T-helper 1 cell treated with Interleukin-12 subunit alpha and Interleukin-12 subunit beta and Interleukin-4 antibody, amounts not matched to agents 30 μg/mL and 1 μg/mL, for 36 hours (primary cell): Measurements from ENCODE around the gene BEND7.

Experiments
- H3K27ac Mint-ChIP-seq: one replicate; pipeline ENCODE4 v1.8.0; 2021; ENCODE audit warnings: mild to moderate bottlenecking, mixed read lengths
- H3K27me3 Mint-ChIP-seq: one replicate; pipeline ENCODE4 v1.8.0; 2021; ENCODE audit warnings: low read depth, mixed read lengths
- H3K36me3 Mint-ChIP-seq: one replicate; pipeline ENCODE4 v1.8.0; 2021; ENCODE audit warnings: low read depth, mixed read lengths
- H3K4me1 Mint-ChIP-seq: one replicate; pipeline ENCODE4 v1.8.0; 2021; ENCODE audit warnings: low read depth, mixed read lengths
- H3K4me3 Mint-ChIP-seq: one replicate; pipeline ENCODE4 v1.8.0; 2021; ENCODE audit warnings: mild to moderate bottlenecking, moderate library complexity, mixed read lengths
- H3K9me3 Mint-ChIP-seq: one replicate; pipeline ENCODE4 v1.8.0; 2021; ENCODE audit warnings: mixed read lengths

The BEND7 gene

DNA sequence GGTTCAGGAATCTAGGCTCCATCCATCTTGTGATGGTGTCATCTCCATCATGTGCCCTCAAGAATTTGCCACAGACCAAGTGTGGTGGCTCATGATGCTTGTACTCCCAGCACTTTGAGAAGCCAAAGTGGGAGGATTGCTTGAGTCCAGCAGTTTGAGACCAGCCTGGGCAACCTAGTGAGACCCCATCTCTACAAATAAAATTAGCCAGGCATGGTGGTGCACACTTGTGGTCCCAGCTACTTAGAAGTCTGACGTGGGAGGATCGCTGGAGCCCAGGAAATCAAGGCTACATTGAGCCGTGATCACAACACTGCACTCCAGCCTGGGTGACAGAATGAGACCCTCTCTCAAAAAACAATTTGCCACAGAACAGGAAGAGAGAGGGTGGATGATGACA is 127.7 kb downstream of the BEND7 start:
- Mint-ChIP-seq H3K4me3 (no peak overlapping the region), H3K36me3 (no peaks in the 10 kb centered on the region), H3K27ac (no peak overlapping the region), H3K27me3 (peaks cover 4% of the 10 kb centered on the region), H3K9me3 (peaks cover 3% of the 10 kb centered on the region), H3K4me1 (no peaks in the 10 kb centered on the region)

GRCh38 chr10:13400196-13400965 is 128.4 kb downstream of the BEND7 start:
- Mint-ChIP-seq H3K4me3 (no peak overlapping the region), H3K4me1 (no peaks in the 10 kb centered on the region), H3K9me3 (peaks cover 3% of the 10 kb centered on the region), H3K36me3 (no peaks in the 10 kb centered on the region), H3K27ac (no peak overlapping the region), H3K27me3 (peaks cover 4% of the 10 kb centered on the region)

DNA sequence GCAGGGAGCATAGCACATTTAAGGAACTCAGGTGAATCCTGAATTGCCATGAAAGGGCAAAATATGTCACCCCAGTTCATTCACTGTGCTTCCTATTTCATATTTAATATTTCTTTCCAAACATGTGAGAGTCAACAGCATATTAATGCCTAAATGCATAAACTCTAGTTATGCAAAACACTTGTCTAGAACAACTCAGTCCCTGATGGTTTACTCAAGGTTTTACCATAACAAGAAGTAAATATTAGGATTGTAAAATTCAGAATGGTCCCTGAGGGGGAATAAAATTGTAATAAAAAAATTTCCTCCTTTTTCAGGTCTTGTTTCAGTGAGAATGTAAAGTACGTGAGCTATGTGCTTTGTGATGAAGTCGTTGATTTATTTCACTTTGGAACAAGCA is 129.1 kb downstream of the BEND7 start:
- Mint-ChIP-seq H3K36me3 (no peaks in the 10 kb centered on the region), H3K27me3 (peaks cover 4% of the 10 kb centered on the region)

DNA sequence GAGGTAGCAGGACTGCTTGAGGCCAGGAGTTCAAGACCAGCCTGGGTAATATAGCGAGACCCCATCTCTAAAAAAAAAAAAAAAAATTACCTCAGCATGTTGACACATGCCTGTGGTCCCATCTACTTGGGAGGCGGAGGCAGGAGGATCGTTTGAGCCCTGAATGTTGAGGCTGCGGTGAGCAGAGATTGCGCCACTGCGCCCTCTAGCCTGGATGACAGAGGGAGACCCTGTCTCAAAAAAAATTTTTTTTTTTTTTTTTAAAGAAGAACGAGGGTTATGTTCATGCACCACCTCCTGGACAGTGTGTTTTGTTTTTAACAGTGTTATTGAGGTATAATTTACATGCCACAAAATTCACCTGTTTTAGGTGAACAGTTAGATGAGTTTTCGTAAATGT is 129.6 kb downstream of the BEND7 start:
- Mint-ChIP-seq H3K27ac (no peak overlapping the region), H3K36me3 (no peaks in the 10 kb centered on the region), H3K27me3 (peaks cover 3% of the 10 kb centered on the region), H3K4me3 (no peak overlapping the region), H3K9me3 (peaks cover 3% of the 10 kb centered on the region), H3K4me1 (no peaks in the 10 kb centered on the region)

More for the DNA sequence above, 129.1 kb downstream of the BEND7 start:
- H3K9me3 Mint-ChIP-seq = peaks cover 3% of the 10 kb centered on the region
- no peak overlapping the region for H3K4me3 Mint-ChIP-seq
- H3K27ac Mint-ChIP-seq = no peak overlapping the region
- H3K4me1 Mint-ChIP-seq = no peaks in the 10 kb centered on the region

DNA sequence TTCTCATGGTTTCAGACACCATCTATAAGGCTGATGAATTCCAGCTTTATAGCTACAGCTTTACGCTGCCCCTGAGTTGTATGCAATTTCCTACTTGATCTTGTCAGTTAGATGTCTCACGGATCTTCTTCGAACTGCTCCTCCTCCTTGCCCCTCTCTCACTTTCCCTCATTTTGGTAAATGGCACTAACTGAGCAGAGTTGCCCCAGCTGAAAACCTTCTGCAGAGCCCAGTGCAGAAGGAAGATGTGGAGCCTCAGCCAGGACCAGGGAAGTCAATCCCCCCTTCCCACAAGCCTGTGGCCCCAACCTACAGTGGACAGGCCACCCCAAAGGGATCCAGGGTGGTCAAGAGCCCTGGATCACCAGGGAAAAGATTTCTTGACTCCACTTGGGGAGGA is 131.8 kb downstream of the BEND7 start:
- H3K27ac Mint-ChIP-seq = no peak overlapping the region
- no peaks in the 10 kb centered on the region for H3K27me3 Mint-ChIP-seq
- peaks cover 3% of the 10 kb centered on the region for H3K9me3 Mint-ChIP-seq
- no peaks in the 10 kb centered on the region for H3K36me3 Mint-ChIP-seq
- H3K4me3 Mint-ChIP-seq = no peak overlapping the region
- no peaks in the 10 kb centered on the region for H3K4me1 Mint-ChIP-seq

- H3K9me3 Mint-ChIP-seq = peaks cover 3% of the 10 kb centered on the region
- no peaks in the 10 kb centered on the region for H3K4me1 Mint-ChIP-seq
- H3K27me3 Mint-ChIP-seq = no peaks in the 10 kb centered on the region
- no peaks in the 10 kb centered on the region for H3K36me3 Mint-ChIP-seq
- no peak overlapping the region for H3K27ac Mint-ChIP-seq
- no peak overlapping the region for H3K4me3 Mint-ChIP-seq
These were observed 132.4 kb downstream of the BEND7 start for GRCh38 chr10:13396369-13396768.

- H3K27me3 Mint-ChIP-seq = no peaks in the 10 kb centered on the region
- no peaks in the 10 kb centered on the region for H3K36me3 Mint-ChIP-seq
- H3K4me3 Mint-ChIP-seq = no peak overlapping the region
- H3K9me3 Mint-ChIP-seq = peaks cover 3% of the 10 kb centered on the region
- no peak overlapping the region for H3K27ac Mint-ChIP-seq
- H3K4me1 Mint-ChIP-seq = no peaks in the 10 kb centered on the region
These were observed 133.3 kb downstream of the BEND7 start for GRCh38 chr10:13395540-13395939.

- Mint-ChIP-seq H3K36me3 (no peaks in the 10 kb centered on the region), H3K4me1 (no peaks in the 10 kb centered on the region), H3K9me3 (no peaks in the 10 kb centered on the region), H3K27ac (no peak overlapping the region), H3K4me3 (no peak overlapping the region), H3K27me3 (no peaks in the 10 kb centered on the region)
These were observed 135.2 kb downstream of the BEND7 start for GRCh38 chr10:13393640-13394039.

- Mint-ChIP-seq H3K4me3 (no peak overlapping the region), H3K9me3 (no peaks in the 10 kb centered on the region), H3K4me1 (no peaks in the 10 kb centered on the region), H3K36me3 (no peaks in the 10 kb centered on the region), H3K27me3 (peaks cover 4% of the 10 kb centered on the region), H3K27ac (no peak overlapping the region)
These were observed 136.1 kb downstream of the BEND7 start for GRCh38 chr10:13392701-13393100.
